ENCODE data around the gene LRRC3.

LRRC3 gene

DNA sequence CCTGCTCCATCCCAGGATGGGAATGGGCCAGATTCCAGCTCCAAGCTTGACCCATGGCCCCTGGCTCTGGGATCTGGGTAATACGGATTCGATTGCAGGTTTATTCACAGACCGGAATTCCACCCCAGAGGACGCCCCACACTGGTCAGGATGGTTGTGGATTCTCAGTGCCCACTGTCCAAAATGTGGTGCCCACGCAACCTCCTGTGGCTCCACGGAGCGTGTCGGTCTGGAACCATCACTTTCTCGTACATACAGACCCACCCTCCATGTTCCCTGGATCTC, 53.1 kb downstream of the LRRC3 start:
- Histone ChIP-seq H3K4me3 (ENCODE audit: low read depth, low read length) (no peak overlapping the region), H3K4me1 (ENCODE audit: control insufficient read depth, insufficient read depth, low read length) (no peaks in the 10 kb centered on the region; the same call in 1 of the 2 replicates), H3K9me3 (ENCODE audit: control insufficient read depth, insufficient read depth, low read depth, low read length) (no peaks in the 10 kb centered on the region), H3K27ac (ENCODE audit: extremely low read depth, low read depth, low read length) (no peak overlapping the region), H3K36me3 (ENCODE audit: control insufficient read depth in 2 of 2, insufficient read depth in 1 of 2, low read length in 2 of 2) (no peaks in the 10 kb centered on the region)
- ChIA-PET CTCF (interaction anchor here (3.5 kb wide), 1 partner anchor 629 kb away, joined by 17 read pairs; no protein-coding TSS in a partner anchor), POLR2A (no interaction called here)
- TF ChIP-seq ZNF768 (tag by site-specific recombination; IDR thresholded peaks at IDR 0.05) (no peak), ZNF571 (tag by site-specific recombination; IDR thresholded peaks at IDR 0.05) (no peak), BCL6B (tag by site-specific recombination; IDR thresholded peaks at IDR 0.05) (no peak), ZNF658 (tag by site-specific recombination; IDR thresholded peaks at IDR 0.05) (no peak), ZNF132 (tag by site-specific recombination; IDR thresholded peaks at IDR 0.05; ENCODE audit: borderline replicate concordance) (no peak), ZBTB17 (tag by site-specific recombination; IDR thresholded peaks at IDR 0.05) (no peak), PRDM1 (tag by site-specific recombination; IDR thresholded peaks at IDR 0.05) (no peak), ZNF514 (tag by site-specific recombination; IDR thresholded peaks at IDR 0.05) (no peak), GLI2 (tag by site-specific recombination; IDR thresholded peaks at IDR 0.05; ENCODE audit: borderline replicate concordance, low read depth) (no peak), ZNF48 (tag by site-specific recombination; IDR thresholded peaks at IDR 0.05) (no peak), ZNF707 (tag by site-specific recombination; IDR thresholded peaks at IDR 0.05) (no peak), GLIS1 (tag by site-specific recombination; IDR thresholded peaks at IDR 0.05) (no peak)
- TF ChIP-seq, protein P1, sequence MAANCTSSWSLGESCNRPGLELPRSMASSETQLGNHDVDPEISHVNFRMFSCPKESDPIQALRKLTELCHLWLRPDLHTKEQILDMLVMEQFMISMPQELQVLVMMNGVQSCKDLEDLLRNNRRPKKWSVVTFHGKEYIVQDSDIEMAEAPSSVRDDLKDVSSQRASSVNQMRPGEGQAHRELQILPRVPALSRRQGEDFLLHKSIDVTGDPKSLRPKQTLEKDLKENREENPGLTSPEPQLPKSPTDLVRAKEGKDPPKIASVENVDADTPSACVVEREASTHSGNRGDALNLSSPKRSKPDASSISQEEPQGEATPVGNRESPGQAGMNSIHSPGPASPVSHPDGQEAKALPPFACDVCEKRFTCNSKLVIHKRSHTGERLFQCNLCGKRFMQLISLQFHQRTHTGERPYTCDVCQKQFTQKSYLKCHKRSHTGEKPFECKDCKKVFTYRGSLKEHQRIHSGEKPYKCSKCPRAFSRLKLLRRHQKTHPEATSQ (tag by site-specific recombination; IDR thresholded peaks at IDR 0.05), result no peak

DNA sequence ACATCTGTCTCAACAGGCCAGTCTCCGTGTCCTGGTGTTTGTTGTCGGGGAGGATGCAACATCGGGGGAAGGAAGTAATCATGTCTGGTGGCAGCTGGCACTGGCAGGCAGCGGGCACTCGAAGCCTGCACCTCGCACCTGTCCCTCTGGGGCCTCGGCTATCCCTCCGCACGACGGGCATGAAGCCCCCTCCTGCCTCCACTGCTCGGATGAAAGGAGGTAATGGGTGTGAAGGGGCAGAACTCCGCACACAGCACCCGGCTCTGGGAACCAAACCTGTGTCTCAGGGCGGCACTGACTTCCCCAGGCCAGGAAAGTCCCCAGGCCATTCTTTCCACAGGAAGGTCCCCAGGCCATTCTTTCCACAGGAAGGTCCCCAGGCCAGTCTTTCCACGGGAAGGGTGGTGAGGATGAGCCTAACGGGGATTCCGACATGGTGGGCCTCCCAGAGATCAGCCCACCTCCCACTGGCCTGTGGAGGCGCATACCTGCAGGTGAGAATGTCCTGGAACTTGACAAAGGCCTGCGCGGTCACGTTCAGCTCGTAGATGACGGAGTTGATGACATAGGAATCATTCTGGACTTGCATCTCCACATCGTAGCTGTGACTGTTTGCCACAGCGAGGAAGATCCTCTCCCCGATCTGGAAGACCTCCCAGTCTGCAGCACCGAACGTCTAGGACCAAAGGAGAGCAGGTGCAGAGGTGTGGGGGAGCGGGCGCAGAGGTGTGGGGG, 53.6 kb downstream of the LRRC3 start:
- no peak for TF ChIP-seq IKZF3 (tag by site-specific recombination; IDR thresholded peaks at IDR 0.05)
- no peak for TF ChIP-seq PRDM10 (tag by site-specific recombination; IDR thresholded peaks at IDR 0.05)
- TF ChIP-seq ZNF341 (tag by site-specific recombination; IDR thresholded peaks at IDR 0.05; ENCODE audit: low read depth), result no peak
- no peak for TF ChIP-seq ZNF16 (tag by site-specific recombination; IDR thresholded peaks at IDR 0.05; ENCODE audit: low read depth)
- no peak for TF ChIP-seq ZNF555 (tag by site-specific recombination; conservative IDR thresholded peaks at IDR 0.05)
- no peak for TF ChIP-seq ZNF354C (tag by site-specific recombination; IDR thresholded peaks at IDR 0.05; ENCODE audit: borderline replicate concordance, low read depth)
- no peak for TF ChIP-seq ZNF248 (tag by site-specific recombination; IDR thresholded peaks at IDR 0.05)
- no peak for TF ChIP-seq ZNF521 (tag by site-specific recombination; IDR thresholded peaks at IDR 0.05)
- no peak for TF ChIP-seq OSR2 (tag by site-specific recombination; IDR thresholded peaks at IDR 0.05)
- no peak for TF ChIP-seq ZNF600 (tag by site-specific recombination; IDR thresholded peaks at IDR 0.05)
- no peak for TF ChIP-seq KLF10 (tag by site-specific recombination; IDR thresholded peaks at IDR 0.05)
- TF ChIP-seq ZNF473 (tag by site-specific recombination; IDR thresholded peaks at IDR 0.05), result no peak
- no peak for TF ChIP-seq ZNF202 (tag by site-specific recombination; IDR thresholded peaks at IDR 0.05; ENCODE audit: borderline replicate concordance)
- ChIA-PET POLR2A (no interaction called here), CTCF (interaction anchor here (0.5 to 3.5 kb wide), 6 partner anchors 13 to 1056 kb away, joined by 3 to 17 read pairs (median 8); no protein-coding TSS in a partner anchor)
- no peak overlapping the region for H3K4me3 ChIP-seq (ENCODE audit: low read depth, low read length)
- H3K4me1 ChIP-seq (ENCODE audit: control insufficient read depth, insufficient read depth, low read length), result no peaks in the 10 kb centered on the region; the same call in 1 of the 2 replicates
- H3K27ac ChIP-seq (ENCODE audit: extremely low read depth, low read depth, low read length), result no peak overlapping the region
- H3K36me3 ChIP-seq (ENCODE audit: control insufficient read depth in 2 of 2, insufficient read depth in 1 of 2, low read length in 2 of 2), result no peaks in the 10 kb centered on the region
- no peaks in the 10 kb centered on the region for H3K9me3 ChIP-seq (ENCODE audit: control insufficient read depth, insufficient read depth, low read depth, low read length)

Measured in HEK293 (cell line).